RWPE2 (cell line): ENCODE data around the gene RABIF.
"Not testable (repeated sequence)": the region's sequence is repeated elsewhere in the genome, so short reads cannot be mapped to it uniquely, and the experiment has no call there.

ENCODE experiments used
- ATAC-seq: fragments of 200-7000 bp; cut with Tn5 transposase; 3 replicates; pipeline ENCODE4 v1.9.1; 2021; ENCODE audit warnings: low read depth
- DNase-seq: peaks from one replicate; pipeline ENCODE4 v3.0.0-alpha.2; 2020; ENCODE audit warnings: low spot score
- H3K27ac ChIP-seq: fragments of 450-650 bp; 2 replicates; pipeline ENCODE4 v1.5.1; 2017; ENCODE audit warnings: mild to moderate bottlenecking; ENCODE audit not compliant: poor library complexity, severe bottlenecking
- H3K27me3 ChIP-seq: fragments of 250-450 bp; sonication (Bioruptor Pico); 2 replicates; pipeline ENCODE4 v1.5.1; 2021; ENCODE audit warnings: mild to moderate bottlenecking, moderate library complexity; ENCODE audit not compliant: insufficient read depth, poor library complexity, severe bottlenecking
- H3K36me3 ChIP-seq: fragments of 250-450 bp; sonication (Bioruptor Pico); 2 replicates; pipeline ENCODE4 v1.5.1; 2020; ENCODE audit warnings: low read depth, mild to moderate bottlenecking, moderate library complexity
- H3K4me1 ChIP-seq: fragments of 250-450 bp; sonication (Bioruptor Pico); 2 replicates; pipeline ENCODE4 v1.5.1; 2021; ENCODE audit warnings: mild to moderate bottlenecking, moderate library complexity; ENCODE audit not compliant: insufficient read depth, poor library complexity, severe bottlenecking
- H3K4me3 ChIP-seq: fragments of 250-450 bp; sonication (Bioruptor Pico); 2 replicates; pipeline ENCODE4 v1.5.1; 2021; ENCODE audit warnings: mild to moderate bottlenecking, moderate library complexity; ENCODE audit not compliant: severe bottlenecking
- H3K9me3 ChIP-seq: fragments of 250-450 bp; sonication (Bioruptor Pico); 2 replicates; pipeline ENCODE4 v1.5.1; 2021; ENCODE audit warnings: mild to moderate bottlenecking, moderate library complexity; ENCODE audit not compliant: severe bottlenecking
- CTCF ChIP-seq: fragments of 450-650 bp; IDR thresholded peaks from one replicate; pipeline ENCODE4 v1.5.1; 2017; ENCODE audit warnings: mild to moderate bottlenecking, moderate library complexity; ENCODE audit not compliant: poor library complexity, severe bottlenecking

RABIF gene

GRCh38 chr1:202915146-202915545 lies 26.2 kb upstream of the RABIF start:
- no peak for DNase-seq
- Histone ChIP-seq H3K4me3 (no peak overlapping the region), H3K27ac (no peak overlapping the region), H3K36me3 (peaks cover 83% of the 10 kb centered on the region), H3K27me3 (no peaks in the 10 kb centered on the region), H3K9me3 (no peaks in the 10 kb centered on the region), H3K4me1 (no peaks in the 10 kb centered on the region)
- TF ChIP-seq CTCF = no peak
- no peak for ATAC-seq

DNA sequence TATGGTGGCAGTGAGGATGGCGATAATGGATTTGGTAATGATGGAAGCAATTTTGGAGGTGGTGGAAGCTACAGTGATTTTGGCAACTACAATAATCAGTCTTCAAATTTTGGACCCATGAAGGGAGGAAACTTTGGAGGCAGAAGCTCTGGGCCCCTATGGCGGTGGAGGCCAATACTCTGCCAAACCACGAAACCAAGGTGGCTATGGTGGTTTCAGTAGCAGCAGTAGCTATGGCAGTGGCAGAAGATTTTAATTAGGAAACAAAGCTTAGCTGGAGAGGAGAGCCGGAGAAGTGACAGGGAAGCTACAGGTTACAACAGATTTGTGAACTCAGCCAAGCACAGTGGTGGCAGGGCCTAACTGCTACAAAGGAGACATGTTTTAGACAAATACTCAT lies 23.5 kb upstream of the RABIF start:
- DNase-seq, ATAC-seq, H3K27me3 ChIP-seq, H3K9me3 ChIP-seq, H3K4me1 ChIP-seq, H3K4me3 ChIP-seq, H3K27ac ChIP-seq: not testable (repeated sequence)
- H3K36me3 ChIP-seq = peaks cover 84% of the 10 kb centered on the region

DNA sequence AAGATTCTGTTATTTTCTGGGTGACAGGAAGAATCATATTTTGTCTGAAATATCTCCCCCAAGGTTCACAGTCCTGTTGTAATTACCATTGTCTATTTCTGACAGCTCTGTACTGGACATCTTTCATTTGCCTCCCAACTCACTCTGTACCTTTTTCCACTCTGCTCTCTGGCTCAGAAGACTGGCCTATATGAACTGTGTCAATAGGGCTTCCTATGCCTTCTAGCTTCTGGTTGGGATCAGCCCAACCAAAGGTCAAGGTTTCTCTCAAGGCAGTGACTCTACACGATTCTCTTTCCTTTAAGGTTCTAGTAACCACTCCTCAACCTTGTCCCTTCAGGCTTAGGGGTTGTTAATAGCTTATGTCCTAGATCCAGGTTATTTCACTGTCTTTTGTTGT lies 20.5 kb upstream of the RABIF start:
- DNase-seq = no peak
- ATAC-seq = no peak
- no peaks in the 10 kb centered on the region for H3K9me3 ChIP-seq
- H3K27me3 ChIP-seq = no peaks in the 10 kb centered on the region
- peaks cover 82% of the 10 kb centered on the region for H3K36me3 ChIP-seq
- H3K4me1 ChIP-seq = no peaks in the 10 kb centered on the region
- TF ChIP-seq CTCF = no peak
- no peak overlapping the region for H3K4me3 ChIP-seq
- H3K27ac ChIP-seq = no peak overlapping the region

GRCh38 chr1:202908998-202909397 lies 20.0 kb upstream of the RABIF start:
- no peak for ATAC-seq
- no peak for TF ChIP-seq CTCF
- H3K4me1 ChIP-seq = no peaks in the 10 kb centered on the region
- no peak for DNase-seq
- peaks cover 82% of the 10 kb centered on the region for H3K36me3 ChIP-seq
- H3K27ac ChIP-seq = no peak overlapping the region
- no peak overlapping the region for H3K4me3 ChIP-seq
- H3K27me3 ChIP-seq = no peaks in the 10 kb centered on the region
- H3K9me3 ChIP-seq = no peaks in the 10 kb centered on the region

- no peak overlapping the region for H3K27ac ChIP-seq
- no peak for ATAC-seq
- H3K4me1 ChIP-seq = no peaks in the 10 kb centered on the region
- peaks cover 69% of the 10 kb centered on the region for H3K36me3 ChIP-seq
- no peak overlapping the region for H3K4me3 ChIP-seq
- TF ChIP-seq CTCF = no peak
- no peaks in the 10 kb centered on the region for H3K27me3 ChIP-seq
- H3K9me3 ChIP-seq = no peaks in the 10 kb centered on the region
- DNase-seq = no peak
Measured at GRCh38 chr1:202905331-202905730, 16.4 kb upstream of the RABIF start.

DNA sequence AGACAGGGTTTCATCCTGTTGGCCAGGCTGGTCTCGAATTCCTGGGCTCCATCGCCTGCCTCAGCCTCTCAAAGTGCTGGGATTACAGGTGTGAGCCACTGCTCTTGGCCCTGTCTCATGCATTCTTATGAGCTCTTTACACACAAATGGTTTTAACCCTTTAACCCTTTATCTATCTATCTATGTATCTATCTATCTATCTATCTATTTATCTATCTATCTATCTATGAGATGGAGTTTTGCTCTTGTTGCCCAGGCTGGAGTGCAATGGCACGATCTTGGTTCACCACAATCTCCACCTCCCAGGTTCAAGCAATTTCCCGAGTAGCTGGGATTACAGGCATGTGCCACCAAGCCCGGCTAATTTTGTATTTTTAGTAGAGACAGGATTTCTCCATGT lies 14.9 kb upstream of the RABIF start:
- not testable (repeated sequence) for H3K9me3 ChIP-seq, H3K4me1 ChIP-seq, H3K4me3 ChIP-seq, H3K27ac ChIP-seq, ATAC-seq, DNase-seq, H3K27me3 ChIP-seq
- peaks cover 62% of the 10 kb centered on the region for H3K36me3 ChIP-seq
